HG03108 (cell line): ENCODE data around the gene TOMM22.
A peak's percentile ranks its signal among the peaks of the same experiment; 100 is the strongest.
"Not testable (repeated sequence)": the region's sequence is repeated elsewhere in the genome, so short reads cannot be mapped to it uniquely, and the experiment has no call there.

Experiments
- ATAC-seq: cut with Tn5 transposase; IDR thresholded peaks from one replicate; pipeline ENCODE4 v1.9.1; 2021; ENCODE audit warnings: moderate library complexity; ENCODE audit not compliant: unreplicated experiment

The TOMM22 gene

DNA sequence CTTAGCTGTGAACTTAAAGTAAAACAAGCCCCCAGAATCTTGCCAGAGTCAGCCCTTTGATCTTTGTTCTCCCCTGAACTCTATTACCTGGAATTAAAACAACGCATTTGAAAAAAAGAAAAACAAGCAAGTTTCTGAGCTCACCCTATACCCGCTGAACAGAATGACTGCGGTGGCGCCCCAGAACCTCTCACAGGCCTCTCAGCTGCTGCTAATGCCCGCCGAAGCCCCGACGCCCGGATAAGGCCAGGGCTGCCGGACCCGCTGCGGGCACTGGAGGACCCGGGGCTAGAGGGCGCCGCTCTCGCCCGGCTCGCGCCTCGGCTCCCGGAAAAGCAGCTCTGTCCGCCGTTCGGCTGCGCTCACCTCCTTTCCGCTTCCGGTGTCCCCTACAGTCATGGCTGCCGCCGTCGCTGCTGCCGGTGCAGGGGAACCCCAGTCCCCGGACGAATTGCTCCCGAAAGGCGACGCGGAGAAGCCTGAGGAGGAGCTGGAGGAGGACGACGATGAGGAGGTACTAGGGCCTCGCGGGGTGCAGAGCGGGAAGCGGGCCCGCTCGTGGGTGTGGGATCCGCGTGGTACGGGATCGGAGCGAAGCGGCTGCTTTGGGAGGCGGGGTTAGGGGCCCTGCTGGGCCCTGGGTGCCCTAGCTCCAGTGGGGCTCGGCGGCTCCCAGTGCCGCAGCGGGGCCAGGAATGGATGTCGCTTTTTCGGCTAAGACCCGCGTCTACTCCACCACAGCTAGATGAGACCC lies at the start of gene TOMM22:
TSS of gene TOMM22 (plus strand) at position 376 of the 754 bp plus-strand sequence. CDS start at position 398, 22 bp downstream.
- peak; percentile 94 for ATAC-seq

DNA sequence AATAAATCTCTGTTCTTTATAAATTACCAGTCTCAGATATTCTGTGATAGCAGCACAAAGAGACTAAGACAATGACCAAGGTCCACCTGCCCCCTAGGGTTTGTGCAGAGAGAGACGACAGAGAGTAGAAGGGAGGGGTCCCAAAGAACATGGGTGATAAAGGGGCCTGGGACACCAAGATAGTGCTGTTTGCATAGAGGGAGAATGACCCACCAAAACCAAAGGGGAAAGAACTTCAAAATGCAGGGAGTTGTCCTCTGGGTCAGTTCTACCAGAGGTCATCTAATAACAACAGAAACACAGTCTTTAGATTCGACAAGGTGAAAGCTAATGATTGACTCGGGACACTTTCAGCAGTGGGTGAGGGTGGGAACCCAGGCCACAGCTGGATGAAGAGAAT lies 49.2 kb upstream of the TOMM22 start:
- no peak for ATAC-seq

DNA sequence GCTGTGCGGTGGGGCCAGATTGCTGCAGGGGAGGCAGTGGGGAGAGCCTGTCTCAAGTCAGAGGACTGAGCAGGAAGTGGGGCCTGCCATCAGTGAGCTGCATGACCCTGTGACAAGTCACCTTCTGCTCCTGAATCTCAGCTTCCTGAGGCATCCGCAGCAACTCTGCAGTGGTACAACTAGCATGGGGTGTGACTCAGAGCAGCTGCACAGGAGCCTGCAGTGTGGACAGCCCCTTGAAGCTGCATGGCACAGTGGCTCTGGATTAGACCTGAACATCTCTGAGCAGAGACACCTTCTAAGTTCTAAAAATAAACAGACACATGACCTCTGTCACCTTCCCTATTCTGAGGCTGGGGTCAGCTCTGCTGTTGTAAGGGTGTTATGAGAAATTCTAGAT lies 43.5 kb upstream of the TOMM22 start:
- ATAC-seq = no peak

DNA sequence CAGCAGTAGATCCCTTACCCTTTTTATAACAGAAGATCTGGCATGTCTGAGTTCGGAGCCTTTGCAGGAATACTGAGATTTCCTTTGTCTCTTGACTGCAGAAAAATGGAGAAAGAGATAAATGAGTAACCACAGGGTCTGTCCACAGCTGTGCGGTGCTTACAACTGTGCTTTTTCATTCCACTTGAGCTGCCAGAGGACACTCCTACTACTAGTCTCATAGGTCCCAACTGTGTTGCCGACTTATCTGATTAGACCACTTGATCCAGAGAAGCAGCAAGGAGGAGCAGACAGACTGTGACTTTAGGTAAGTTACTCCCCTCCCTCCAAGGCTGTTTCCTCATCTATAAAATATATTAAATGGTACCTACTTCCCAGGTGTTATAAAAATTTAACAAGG lies 43.0 kb upstream of the TOMM22 start:
- no peak for ATAC-seq

DNA sequence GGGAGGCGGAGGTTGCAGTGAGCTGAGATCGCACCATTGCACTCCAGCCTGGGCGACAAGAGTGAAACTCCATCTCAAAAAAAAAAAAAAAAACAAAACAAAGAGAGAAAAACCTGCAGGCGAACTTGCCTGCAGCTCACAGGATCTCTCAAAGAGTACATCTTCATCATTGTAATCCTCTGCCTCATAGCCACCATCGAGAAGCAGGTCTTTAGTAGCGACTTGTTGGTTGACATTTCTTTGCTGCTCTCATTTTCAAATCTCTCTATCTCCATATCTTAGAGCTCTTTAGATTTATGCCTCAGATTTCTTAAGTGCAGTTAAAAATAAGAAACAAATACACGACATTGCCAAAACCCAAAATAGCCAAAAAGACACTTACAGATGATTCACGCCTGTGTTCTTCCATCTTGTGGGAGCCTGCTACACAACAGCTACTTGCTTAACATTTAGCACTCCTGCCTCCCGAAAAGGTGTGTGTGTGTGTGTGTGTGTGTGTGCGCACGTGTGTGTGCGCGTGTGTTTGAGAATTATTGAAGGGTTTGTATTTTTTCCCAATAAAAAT lies 40.2 kb upstream of the TOMM22 start:
- no peak for ATAC-seq

DNA sequence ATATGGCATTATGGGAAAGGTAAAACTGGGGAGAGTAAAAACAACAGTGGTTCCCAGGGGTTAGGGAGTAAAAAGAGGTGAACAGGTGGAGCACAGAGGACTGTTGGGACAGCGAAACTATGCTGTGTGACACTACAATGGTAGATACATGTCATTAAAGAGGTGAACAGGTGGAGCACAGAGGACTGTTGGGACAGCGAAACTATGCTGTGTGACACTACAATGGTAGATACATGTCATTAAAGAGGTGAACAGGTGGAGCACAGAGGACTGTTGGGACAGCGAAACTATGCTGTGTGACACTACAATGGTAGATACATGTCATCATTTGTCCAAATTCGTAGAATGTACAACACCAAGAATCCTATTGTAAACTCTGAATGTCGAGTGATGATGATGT lies 37.5 kb upstream of the TOMM22 start:
- not testable (repeated sequence) for ATAC-seq

DNA sequence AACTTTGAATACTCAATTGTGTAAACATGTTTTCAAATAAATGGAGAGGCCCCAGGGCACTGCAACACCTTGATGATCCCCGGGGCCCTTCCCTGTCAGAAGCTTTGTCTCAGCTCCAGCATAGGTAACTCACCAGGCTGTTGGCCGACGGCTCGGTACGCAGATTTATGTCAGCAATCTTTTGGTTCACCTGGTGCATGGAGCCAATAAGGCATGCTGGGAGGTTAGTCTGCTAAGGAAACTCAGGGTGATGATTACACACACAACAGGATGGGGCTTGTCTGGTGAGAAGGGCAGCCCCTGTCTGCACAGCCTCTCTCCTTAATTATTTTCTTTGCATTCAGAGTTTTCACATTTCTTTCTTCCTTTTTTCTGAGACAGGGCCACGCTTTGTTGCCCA lies 36.3 kb upstream of the TOMM22 start:
- no peak for ATAC-seq

DNA sequence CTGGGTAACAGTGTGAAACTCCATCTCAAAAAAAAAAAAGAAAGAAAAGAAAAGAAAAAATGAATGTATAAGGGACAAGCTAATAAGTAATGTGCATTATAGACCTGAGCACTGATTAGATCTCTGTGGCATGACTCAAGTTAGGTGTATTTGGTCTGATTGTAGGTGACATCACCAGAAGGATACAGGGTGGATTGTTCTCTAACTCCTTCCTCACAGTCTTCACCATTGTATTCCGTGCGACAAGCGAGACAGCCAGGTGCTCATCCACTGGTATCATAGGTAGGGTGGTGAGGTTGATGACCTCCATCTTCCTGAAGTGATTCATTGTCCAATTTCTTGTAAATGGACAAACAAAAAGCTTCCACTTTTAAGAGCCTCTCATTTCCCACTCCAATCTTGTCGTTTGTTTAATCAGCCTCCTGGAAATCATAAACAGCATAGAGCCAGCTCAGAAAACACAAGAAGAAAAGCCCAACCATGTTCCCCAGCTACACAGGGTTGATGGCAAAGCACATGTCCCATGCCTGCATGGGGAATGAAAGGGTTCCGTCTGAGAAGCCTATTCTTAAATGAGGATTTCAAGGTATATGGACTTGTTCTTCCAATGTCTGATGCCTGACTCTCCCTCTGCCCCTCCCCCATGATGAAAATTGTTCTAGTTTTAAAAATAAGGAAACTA lies 31.8 kb upstream of the TOMM22 start:
- no peak for ATAC-seq

DNA sequence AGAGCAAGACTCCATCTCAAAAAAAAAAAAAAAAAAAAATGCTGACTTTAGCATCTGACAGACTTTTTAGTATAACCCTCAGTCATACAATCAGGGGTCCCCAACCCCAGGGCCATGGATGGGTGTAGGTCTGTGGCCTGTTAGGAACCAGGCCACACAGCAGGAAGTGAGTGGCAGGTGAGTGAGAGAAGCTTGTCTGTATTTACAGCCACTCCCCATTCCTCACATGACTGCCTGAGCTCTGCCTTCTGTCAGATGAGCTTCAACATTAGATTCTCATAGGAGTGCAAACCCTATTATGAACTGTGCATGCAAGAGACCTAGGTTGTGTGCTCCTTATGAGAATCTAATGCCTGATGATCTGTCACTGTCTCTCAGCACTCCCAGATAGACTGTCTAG lies 28.9 kb upstream of the TOMM22 start:
- no peak for ATAC-seq

DNA sequence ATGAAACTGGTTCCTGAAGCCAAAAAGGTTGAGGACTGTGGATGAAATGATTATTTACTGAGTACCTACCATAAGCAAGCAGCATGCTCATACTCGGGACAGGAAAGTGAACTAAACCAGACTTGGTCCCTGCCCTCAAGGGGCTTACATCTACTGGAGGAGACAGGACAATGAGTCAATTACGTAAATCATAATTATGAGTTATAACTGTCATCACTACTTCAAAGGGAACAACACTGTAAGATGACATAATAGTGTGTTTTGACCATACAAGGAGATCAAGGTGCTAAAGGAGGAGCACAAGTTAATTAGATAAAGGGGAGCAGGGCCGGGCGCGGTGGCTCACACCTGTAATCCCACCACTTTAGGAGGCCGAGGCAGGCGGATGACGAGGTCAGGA lies 28.0 kb upstream of the TOMM22 start:
- no peak for ATAC-seq

DNA sequence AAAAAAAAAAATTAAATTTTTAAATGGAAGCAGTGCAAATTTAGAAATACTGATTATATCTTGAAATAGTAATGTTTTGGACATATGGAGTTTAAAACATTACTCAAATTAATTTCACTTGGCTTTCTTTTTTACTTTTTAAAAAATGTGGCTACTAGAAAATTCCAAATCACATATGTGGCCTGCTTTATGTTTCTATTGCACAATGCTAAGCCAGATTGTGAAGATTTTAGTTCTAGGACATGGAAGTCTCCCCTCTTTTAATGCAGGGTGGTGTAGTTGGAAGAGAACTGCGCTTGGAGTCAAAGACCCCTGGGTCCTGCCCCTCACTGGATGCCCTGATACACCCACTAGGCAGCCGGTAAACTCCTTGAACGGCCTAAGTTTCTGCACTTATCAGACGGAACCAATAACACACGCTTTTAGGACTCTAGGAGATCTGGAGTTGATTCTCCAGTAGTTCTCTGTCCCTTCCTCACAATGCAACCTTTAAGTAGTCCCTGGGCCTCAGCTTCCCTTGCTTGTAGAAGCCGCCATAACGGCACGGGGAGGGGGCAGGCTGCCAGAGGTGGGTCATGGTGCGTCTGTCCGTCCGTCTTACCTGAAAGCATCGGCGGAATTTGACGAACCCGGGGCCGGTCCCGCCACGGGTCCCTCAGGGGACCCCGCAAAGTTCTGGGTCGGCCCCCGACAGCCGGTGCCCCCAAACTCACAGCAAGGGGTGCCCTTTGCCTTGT lies 26.1 kb upstream of the TOMM22 start:
- ATAC-seq = peak; percentile 16

DNA sequence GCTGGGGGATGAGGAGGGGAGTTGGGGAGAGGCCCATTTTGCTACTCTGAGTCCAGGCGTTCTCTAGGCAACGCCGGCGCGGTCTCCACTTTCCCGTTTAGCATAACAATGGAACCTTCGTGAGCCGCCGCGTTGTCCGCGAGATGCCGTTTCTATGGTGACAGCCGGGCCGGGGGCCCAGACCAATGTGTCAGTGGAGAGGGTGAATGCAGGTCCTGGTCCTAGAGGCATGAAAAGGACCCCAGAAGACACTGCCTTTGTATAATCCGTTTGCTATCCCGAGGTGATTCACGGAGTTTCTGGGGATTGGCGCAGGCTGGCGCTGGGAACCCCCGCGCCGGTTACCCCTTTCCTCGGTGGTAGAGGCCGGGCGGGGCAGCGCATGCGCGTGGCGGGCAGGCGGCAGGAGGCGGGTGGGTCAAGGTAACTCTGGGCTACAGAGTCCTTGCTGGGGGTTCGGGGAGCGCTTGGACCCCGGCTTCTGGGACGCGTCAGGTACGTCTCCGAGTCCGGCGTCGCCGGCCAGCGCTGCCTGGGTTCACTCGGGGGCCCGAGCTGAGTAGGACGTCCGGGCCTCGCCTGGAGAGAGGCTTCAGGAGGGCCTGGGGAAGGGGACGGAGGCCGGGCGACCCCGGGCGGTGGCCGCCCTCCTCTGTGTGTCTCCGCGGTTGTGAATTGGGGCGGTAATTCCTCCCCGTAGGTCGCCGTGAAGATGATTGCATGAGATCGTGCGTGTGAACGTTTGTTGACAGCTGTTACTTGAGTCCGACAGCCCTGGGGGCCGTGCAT lies 25.3 kb upstream of the TOMM22 start, which contains the start of the genes CBY1 and FAM227A:
TSS of gene CBY1 (plus strand) at position 383 of the 789 bp plus-strand sequence. CDS start 11,417 bp downstream, outside the sequence.
TSS of gene FAM227A (minus strand) at position 137 of the 789 bp plus-strand sequence. CDS start 6,224 bp downstream, outside the sequence.
- peak; percentile 58 for ATAC-seq

DNA sequence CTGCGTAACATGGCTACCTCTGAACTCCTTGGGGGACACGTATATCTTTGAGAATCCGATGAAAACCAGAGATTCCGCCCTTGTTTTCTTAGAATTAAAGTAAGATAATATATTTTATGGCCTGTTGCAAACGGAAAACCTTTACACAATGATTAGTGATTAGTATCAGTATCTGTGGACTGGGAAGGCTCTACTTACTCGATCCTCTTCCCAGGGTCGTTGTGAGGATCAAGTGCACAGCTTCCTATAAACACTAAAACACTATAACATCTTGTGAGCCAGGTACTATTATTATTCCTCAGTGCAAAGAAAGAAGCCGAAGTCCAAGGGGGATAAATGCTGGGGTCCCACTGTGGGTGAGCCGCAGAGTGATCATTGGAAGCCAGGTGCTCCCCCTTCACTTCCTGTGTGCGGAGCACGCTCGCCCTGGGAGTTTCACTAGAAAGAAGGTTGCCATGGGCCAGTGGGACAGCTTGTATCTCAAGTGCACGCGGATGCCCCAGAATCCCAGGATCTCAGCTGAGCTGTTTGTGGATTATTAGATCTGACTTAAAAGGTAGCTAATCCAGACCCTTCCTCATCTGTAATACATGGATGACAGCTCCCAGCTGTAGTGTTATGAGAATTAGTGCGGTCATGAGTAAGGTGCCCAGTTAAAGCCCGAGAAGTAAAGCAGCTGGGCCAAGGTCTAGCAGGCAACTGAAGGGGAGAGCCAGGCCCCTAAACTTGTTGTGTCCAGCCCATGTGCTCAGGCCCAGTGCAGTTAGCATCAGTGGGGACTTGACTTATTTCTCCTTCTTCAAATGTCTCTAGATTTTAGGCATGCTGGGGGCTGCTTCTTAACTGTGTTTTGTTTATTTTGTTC lies 24.5 kb upstream of the TOMM22 start:
- peak; percentile 46 for ATAC-seq

DNA sequence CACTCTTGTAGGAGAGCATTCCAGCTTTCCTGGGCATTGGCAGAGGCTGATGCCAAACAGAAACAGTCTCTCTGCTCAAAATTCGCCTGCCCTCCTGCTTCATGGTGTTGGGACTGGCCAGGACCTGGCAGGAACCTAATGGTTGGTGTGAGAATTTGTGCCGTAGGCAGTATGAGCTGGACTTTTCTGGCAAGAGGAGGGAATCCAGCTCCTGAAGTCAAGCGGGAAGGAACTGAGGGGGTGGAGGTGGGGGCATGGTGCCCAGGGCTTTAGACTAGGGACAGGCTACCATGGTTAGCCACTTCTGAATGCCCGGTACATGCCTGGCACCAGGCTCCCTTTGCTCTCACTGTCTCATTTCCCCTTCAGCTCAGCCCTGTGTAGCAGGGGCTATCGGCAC lies 6.9 kb upstream of the TOMM22 start:
- no peak for ATAC-seq

DNA sequence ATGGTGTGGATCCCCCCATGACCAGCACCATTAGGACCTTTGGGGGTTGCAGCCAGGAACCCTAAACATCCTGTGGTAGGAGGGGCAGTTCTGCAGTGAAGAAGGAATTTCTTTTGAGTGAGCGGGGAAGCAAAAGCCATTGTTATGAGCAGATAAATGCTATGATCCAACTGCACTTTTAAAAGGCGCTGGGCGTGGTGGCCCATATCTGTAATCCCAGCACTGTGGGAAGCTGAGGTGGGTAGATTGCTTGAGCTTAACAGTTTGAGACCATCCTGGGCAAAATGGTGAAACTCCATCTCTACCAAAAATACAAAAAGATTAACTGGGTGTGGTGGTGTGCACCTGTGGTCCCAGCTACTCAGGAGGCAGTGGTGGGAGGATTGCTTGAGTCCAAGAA lies 5.9 kb upstream of the TOMM22 start:
- no peak for ATAC-seq

DNA sequence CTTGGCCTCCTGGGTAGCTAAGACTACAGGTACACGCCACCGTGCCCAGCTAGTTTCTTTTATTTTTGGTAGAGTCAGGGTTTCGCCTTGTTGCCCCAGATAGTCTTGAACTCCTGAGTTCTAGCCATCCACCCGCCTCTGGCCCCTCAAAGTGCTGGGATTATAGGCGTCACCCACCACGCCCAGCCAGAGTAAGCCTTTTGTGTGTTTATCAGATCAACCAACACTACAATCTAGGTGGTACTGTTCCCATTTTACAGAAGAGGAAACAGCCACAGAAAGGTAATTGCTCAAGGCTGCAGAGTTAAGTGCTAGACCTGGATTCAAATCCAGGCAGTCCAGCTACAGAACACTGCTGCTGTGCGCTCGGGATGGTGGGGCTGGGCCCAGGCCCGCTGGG lies 3.1 kb downstream of the TOMM22 start:
- ATAC-seq = no peak

DNA sequence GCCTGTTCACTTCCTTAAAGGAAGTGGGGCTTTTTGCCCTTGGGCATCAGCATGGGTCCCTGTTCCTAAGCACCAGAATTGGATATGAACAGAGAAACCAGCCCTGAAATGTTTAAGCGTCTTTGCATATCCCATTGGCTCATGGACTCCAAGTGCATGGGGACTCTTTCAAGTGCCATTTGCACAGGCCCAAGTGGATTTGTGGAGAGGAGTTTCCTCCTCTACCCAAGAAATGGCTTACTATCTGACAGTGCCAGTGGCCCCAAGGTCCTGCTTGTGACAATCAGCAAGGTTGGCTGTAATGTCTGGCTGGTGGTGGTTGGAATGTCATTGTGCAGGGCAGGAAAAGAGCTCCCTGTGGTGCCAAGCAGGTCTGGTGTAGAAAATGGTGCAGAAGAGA lies 4.0 kb downstream of the TOMM22 start:
- ATAC-seq = no peak

DNA sequence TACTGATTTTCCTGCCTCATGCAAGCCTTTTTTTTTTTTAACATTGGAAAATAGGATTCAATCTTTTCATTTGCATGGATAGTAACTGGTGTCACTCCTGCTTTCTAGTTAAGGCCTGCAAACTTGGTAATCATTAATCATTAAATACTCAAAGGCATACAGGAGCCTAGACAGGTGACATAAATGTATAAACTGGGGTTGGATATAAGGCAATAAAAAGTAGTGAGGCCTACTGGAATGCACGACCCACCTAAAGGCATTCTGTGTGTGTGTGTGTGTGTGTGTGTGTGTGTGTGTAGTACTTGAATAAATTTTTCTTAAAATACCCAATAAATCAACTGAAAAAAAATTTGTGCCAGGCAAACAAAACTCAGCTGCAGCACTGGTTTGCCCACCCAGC lies 7.9 kb downstream of the TOMM22 start:
- no peak for ATAC-seq

DNA sequence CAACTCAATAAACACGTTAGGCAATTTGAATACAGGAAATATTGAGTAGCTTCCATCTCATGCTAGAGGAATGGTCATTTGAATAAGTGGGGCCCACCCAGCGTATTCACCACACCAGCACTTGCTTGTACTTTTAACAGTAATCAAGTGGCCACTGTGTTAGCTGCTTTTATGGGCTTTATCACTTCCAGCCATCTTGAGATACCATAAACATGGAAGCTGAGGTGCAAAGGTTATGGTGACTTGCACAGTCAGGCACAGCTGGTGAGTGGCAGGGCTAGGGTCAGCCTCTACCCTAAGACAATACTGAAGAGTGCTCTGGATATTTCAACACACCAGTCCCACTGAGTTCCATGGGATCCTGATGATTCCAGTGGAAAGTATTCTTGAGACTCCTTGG lies 12.3 kb downstream of the TOMM22 start:
- no peak for ATAC-seq

DNA sequence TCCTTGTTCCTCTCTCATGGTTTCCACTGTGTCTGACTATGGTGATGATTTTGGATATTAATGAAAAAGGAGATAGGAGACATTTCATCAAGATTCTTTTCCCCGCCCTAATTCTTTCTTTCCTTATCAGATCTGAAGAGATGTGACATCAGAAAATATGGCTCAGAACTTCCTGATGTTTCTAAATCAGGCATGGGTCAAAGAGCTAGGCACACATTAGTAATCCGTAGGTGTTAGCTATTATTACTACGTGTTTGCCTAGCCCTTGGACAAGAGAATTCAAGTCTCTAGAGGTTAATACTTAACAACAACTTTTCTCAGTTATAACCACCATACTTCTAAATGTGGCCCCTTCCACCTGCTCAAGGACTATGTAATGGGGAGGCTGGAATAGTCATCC lies 13.2 kb downstream of the TOMM22 start:
- ATAC-seq = no peak
